Keratinocyte (primary cell): ENCODE measurements around the gene FA2H.

Experiments used
- CTCF ChIP-seq, 3 experiments: IDR thresholded peaks in 1 of 3; conservative IDR thresholded peaks in 1 of 3; optimal IDR thresholded peaks in 1 of 3; 2 replicates in 2 of 3; 3 replicates in 1 of 3; pipeline versions ENCODE3 to v1.5.1; 2011; ENCODE audit warnings: low read length in 3 of 3, mild to moderate bottlenecking in 3 of 3, moderate library complexity in 2 of 3, control low read depth in 1 of 3, inconsistent platforms in 1 of 3; ENCODE audit not compliant: insufficient read depth in 2 of 3; ENCODE audit errors: extremely low read depth in 1 of 3
- EZH2 ChIP-seq: IDR thresholded peaks from one replicate; pipeline ENCODE4 v1.6.1; 2012; ENCODE audit warnings: inconsistent platforms, mild to moderate bottlenecking, low read length, moderate library complexity

GRCh38 chr16:74761665-74762064 is 13.0 kb downstream of the FA2H start:
- TF ChIP-seq CTCF (optimal IDR thresholded peaks at IDR 0.05 in 1 of 3, IDR thresholded peaks at IDR 0.05 in 1 of 3, conservative IDR thresholded peaks at IDR 0.05 in 1 of 3; ENCODE audit: extremely low read depth in 1 of 3, insufficient read depth in 2 of 3, low read length in 3 of 3) (no peak), EZH2 (no peak)
